GM18505 (cell line): Measurements from ENCODE around the gene SH2D3C.

Experiments
- ATAC-seq: cut with Tn5 transposase; IDR thresholded peaks from one replicate; pipeline ENCODE4 v1.9.1; 2021; ENCODE audit not compliant: unreplicated experiment
- POLR2A ChIP-seq: IDR thresholded peaks from 4 replicates; pipeline ENCODE4 v1.6.1; 2011; ENCODE audit warnings: borderline replicate concordance; ENCODE audit not compliant: insufficient read depth, insufficient read length; ENCODE audit errors: extremely low read depth

Gene SH2D3C

GRCh38 chr9:127756233-127756632 lies 22.2 kb downstream of the SH2D3C start:
- TF ChIP-seq POLR2A, result no peak
- ATAC-seq, result no peak

GRCh38 chr9:127755061-127756060 lies 23.1 kb downstream of the SH2D3C start:
- TF ChIP-seq POLR2A, result no peak
- ATAC-seq, result no peak

GRCh38 chr9:127754099-127755060 lies 24.1 kb downstream of the SH2D3C start:
- TF ChIP-seq POLR2A, result no peak
- no peak for ATAC-seq

GRCh38 chr9:127753622-127754021 lies 24.8 kb downstream of the SH2D3C start:
- no peak for TF ChIP-seq POLR2A
- ATAC-seq, result no peak

- TF ChIP-seq POLR2A, result no peak
- no peak for ATAC-seq
These were observed 25.3 kb downstream of the SH2D3C start for GRCh38 chr9:127753148-127753547.

- ATAC-seq, result no peak
These were observed 27.0 kb downstream of the SH2D3C start for GRCh38 chr9:127751269-127752054.

GRCh38 chr9:127749090-127749787 lies 29.2 kb downstream of the SH2D3C start:
- ATAC-seq, result no peak
- TF ChIP-seq POLR2A, result no peak

More at GRCh38 chr9:127751269-127752054, 27.0 kb downstream of the SH2D3C start:
- no peak for TF ChIP-seq POLR2A

- no peak for ATAC-seq
- no peak for TF ChIP-seq POLR2A
These were observed 31.4 kb downstream of the SH2D3C start for GRCh38 chr9:127746959-127747569.

GRCh38 chr9:127744398-127745110 lies 33.9 kb downstream of the SH2D3C start:
- no peak for TF ChIP-seq POLR2A
- no peak for ATAC-seq

GRCh38 chr9:127742435-127743088 lies 35.9 kb downstream of the SH2D3C start:
- ATAC-seq, result no peak
- no peak for TF ChIP-seq POLR2A
